SHP77 (cell line): Measurements from ENCODE around the gene FAM83E.

Experiments
- DNase-seq, 2 experiments: peaks; one replicate each; lab custom pipeline; 2025; lab: John Stamatoyannopoulos, UW

Gene FAM83E

DNA sequence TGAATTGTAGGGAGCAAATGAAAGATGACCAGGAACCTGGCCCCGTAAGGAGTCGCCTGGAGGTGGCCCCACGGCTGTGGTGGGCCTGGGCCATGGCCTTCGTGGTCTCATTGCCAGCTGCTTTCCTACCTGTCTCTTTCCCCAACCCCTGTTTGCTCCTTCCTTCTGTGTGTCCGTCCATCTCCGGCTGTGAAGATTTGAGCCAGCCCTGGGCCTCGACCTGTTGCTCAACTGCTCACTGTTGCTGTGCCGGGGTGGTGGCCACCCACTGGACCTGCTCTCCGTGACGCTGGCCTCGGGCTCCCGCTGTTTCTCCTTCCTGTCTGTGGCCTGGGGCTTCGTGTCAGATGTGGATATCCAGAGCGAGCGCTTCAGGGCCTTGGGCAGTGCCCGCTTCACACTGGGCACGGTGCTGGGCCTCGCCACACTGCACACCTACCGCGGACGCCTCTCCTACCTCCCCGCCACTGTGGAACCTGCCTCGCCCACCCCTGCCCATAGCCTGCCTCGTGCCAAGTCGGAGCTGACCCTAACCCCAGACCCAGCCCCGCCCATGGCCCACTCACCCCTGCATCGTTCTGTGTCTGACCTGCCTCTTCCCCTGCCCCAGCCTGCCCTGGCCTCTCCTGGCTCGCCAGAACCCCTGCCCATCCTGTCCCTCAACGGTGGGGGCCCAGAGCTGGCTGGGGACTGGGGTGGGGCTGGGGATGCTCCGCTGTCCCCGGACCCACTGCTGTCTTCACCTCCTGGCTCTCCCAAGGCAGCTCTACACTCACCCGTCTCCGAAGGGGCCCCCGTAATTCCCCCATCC is 13.8 kb upstream of the FAM83E start:
- DNase-seq, result no peak

DNA sequence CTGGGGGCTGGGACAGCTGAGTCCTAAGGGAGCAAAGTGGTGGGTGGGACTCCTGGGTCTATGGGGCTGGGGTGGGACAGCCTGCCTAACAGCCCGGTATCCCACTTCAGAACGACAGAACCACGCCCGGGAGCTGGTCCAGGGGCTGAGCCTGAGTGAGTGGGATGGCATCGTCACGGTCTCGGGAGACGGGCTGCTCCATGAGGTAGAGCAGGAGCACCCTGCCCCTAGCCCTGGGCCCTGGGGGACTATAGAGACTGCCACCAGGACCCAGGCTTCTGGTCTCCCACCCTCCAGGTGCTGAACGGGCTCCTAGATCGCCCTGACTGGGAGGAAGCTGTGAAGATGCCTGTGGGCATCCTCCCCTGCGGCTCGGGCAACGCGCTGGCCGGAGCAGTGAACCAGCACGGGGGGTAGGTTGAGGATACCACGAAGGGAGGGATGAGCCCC is 13.0 kb upstream of the FAM83E start:
- DNase-seq, result no peak

DNA sequence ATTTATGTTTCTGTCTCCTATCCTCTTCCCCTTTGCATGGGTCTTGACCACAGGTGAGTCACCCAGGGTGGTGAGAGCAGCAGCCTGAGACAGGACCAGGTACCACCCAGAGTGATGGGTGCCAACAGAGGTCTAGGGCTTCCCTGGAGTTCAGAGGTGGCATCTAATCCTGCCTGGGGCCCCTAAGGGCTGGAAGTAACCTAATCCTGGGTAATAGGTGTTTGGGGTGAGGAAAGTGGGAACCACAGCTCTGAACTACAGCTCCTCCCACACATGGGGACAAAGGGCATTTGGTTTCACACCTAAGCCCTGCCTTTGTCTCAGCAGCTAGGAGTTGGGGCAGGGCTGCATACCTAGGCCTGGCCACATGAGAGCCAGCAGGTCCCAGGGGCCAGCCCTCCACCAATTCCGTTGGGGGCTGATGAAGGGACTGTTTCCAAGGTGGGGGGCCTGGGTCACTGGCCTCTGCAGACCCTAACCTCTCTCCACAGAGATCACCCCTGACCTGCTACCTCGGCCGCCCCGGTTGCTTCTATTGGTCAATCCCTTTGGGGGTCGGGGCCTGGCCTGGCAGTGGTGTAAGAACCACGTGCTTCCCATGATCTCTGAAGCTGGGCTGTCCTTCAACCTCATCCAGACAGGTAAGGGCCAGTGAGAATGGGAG is 12.5 kb upstream of the FAM83E start:
- DNase-seq, result no peak

DNA sequence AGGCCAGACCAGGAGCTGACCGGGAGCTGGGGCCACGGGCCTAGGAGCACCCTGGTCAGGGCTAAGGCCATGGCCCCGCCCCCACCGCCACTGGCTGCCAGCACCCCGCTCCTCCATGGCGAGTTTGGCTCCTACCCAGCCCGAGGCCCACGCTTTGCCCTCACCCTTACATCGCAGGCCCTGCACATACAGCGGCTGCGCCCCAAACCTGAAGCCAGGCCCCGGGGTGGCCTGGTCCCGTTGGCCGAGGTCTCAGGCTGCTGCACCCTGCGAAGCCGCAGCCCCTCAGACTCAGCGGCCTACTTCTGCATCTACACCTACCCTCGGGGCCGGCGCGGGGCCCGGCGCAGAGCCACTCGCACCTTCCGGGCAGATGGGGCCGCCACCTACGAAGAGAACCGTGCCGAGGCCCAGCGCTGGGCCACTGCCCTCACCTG is 11.0 kb upstream of the FAM83E start:
- DNase-seq, result no peak

DNA sequence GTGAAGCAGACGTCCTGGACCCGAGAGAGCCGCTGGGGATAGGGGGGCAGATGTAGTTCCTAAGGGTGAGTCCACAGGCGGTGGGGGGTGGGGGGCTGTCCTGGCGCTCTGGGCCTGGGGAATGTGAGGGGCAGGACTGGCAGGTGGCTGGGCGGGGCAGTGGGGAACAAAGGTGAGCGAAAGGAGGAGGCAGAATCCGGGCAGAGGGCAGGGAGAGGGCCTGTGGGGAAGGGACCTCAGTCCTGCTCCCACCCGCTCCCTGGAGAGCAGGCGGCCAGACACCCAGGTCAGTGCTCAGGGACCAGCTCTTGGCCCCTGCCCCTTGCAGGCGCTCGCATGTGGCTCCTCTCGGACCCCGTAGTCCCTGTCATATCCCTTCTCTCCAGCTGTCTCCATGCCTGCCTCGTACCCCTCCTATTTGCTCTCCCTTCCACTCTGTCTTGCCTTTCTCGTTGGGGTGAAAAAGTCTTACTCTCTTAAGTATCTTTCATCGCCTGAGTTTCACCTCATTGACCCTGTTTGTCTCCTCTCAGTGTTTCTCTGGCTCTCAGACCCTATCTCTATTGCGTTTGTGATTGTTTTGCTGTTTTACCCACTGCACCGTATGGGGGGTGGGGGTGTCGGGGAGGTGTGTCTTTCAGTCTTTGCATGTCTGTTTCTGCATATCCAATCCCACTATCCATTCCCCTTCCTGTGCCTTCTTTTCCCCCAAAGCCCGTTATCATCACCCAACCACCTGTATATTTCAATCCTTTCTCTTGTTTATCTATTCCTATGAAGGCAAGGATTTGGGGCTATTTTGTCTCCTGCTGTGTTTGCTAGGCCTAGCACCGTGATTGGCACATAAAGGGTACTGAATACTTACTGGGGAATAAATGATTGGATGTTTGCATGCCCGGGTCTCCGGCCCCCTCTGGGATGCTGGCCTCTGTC is 10.2 kb upstream of the FAM83E start:
- DNase-seq, result no peak

DNA sequence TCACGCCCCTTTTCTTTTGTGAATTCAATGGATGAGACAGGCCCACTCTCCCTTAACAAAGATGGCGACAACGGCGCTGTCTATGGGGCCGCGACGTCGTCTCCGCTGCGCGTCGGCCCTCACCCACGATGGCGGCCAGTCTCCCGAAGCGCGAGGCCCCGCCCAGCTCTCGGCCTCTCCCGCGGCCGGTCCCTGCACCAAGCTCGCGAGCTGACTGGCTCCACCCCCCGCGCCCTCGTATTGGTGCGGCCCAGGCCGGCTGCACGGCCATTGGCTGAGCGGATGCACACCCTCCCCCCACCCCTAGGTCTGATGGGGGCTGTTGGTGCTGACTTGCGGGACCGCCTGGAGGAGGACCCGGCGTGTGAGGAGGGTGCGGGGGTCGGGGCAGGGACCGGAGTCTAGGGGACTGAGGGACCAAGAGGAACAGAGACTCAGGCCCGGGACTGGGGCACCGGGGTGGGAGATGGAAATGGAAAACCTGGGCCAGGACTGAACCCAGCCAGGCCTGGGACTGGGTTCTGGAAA is 9.3 kb upstream of the FAM83E start:
- DNase-seq, result peak; percentile 94 to 99

DNA sequence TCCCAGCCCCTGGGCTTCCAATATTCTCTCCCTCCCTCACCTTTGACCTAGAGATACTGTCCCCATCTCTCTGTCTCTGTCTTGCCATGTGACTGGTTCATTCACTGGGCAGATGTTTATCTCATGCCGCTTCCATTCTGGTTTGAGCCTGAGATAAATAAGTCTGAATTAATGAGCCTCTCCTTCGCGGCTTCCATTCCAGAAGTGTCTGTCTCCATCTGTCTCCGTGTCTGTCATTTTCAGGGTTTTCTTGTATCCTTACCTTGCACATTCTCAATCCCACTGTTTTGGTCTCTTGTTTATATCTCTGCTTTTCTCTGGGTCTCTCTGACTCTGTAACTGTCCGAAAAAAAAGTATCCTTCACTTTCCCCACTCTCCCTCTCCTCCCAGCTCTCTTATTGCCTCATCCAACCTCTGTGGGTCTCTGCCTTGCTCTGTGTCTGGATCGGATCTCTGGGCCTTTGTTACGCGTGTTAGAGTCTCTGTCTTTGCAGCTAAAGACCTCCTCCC is 8.7 kb upstream of the FAM83E start:
- no peak for DNase-seq

DNA sequence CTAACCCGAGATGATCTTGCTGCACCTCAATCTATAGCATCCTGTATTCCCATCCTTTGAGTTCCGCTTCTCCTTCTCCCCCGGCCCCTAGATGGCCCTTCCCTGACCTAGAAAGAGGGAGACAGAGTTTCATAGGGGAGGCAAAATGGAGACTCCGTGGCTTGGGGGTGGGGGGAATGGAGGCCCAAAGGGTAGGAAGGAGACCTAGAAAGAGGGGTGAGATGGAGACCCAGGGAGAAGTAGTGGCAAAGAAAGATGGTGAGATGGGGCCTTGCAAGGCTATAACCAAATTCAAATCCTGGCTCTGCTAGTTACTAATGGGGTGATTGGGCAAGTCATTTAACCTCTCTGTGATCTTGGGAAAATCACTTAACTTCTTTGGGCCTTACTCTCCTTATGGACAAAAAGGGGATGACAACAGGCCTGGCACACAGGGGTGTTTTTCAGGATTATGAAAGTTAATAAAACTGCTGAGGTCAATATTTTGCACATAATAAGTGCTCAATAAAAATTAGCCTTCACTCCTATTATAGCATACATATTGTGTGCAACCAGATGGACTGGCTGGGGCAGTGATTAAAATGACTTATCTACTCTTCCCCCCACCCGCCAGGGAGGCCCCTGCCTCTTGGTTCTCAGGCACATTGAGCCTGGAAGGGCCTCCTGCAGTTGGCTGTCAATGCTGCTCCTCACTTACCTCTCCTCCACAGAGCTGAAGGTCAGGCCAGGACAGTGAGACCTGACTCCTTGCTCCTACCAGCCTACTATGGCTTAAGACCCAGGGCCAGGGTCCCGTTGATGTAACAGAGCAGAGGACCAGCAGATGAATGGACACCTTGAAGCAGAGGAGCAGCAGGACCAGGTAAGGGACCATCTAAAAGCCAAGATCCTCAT is 5.1 kb upstream of the FAM83E start:
- no peak for DNase-seq

DNA sequence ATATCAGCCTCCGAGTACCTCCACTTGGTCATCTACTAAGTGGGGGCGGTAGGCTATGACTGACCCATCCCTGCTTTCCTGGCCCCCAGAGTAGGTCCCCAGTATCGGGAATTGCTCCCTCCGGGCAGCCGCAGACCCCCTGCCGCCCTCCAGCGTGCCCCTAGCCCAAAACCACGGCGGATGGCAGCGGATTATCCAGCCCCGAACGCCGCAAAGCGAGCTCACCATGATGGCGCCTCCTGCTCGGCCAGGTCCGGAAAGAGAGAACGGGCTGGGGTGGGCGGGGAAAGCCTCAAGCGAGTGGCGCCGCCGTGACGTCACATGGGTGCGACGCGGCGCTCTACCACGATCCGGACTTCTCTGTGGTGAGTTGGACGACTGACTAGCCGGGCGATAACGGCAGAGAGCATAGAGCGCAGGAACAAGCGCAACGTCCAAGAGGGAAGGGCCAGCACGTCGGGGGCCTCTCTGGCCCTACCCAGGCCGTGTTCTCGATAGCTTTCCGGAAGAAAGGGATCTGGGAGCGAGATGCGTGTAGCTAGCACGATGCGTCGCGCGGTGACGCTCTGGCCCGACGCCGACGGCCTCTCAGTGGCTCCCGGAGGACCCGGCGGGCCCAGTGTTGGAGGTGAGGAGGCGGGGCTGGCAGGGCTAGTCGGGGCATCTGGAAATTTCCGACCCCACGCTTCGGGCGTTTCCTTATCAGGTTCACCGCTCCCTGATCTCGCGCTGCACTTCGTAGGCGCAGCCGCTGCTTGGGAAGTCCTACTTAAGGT is 4.2 kb upstream of the FAM83E start, which contains the start of the genes RPL18 and SPHK2:
TSS of gene RPL18 (minus strand) at position 263 of the 776 bp plus-strand sequence. CDS start at position 228, 35 bp downstream.
TSS of gene SPHK2 (plus strand) at position 591 of the 776 bp plus-strand sequence. CDS start 1,009 bp downstream, outside the sequence.
- DNase-seq, result peak; percentile 96 to 97

DNA sequence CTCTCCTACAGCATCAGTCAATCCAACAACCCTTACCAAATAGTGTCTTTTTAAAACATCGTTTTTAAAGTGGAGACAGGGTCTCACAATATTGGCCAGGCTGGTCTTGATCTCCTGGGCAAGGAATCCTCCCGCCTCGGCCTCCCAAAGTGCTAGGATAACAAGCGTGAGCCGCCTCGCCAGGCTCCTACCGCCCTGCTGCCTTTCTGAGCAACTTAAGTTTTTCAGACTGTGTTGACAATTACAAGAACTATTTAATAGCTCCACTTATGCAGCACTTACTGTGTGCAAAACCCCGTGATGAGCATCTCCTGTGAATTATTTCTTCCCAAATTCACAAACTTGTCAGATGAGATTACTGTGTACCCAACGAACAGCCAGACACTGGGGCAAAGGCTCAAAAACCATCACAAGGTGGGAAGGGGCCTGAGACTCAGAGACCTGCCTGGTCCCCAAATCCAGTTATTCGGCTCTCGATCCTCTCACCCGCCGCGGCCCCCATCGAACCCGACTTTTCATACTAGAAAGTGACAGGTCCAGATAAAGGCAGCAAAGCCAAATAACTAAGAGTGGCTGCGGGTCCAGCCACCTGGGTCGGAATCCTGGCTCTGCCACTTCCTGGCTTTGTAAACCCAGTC is 3.5 kb upstream of the FAM83E start:
- no peak for DNase-seq

DNA sequence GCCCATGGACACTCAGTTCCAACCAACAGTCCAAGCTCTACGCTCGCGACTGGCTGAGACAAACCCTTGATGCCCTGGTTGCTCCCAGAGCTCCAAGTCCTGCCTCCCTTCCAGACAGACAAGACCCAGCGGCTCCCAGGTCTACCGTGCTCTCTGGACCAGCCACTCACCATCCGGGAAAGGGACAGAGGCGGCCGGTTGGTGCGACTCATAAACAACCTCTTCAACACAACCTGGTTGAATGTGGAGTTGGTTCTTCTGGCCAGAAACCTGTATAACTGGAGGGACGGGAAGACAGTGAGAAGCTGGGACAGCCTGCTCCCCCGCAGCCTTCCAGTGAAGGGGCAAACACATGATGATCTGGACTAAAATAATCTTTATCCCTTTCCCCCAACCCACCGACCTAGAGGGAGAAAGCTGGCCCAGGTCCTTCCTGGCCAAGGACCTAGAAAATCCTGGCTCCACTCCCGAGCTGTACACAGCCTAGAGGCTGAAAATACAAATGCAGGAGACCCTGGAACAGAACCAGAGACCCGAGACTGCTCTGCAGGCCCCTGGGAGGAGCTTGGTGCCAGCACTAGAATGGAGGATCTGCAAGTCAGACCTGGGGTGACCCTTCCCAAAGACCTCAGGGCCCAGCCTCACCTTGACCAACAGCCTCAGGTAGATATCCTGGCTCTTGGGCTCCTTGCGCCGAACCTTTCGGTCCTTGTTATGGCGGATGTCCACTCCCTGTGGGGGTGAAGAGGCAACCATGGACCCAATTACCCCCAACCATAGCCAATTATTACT is 2.5 kb upstream of the FAM83E start:
- DNase-seq, result no peak

DNA sequence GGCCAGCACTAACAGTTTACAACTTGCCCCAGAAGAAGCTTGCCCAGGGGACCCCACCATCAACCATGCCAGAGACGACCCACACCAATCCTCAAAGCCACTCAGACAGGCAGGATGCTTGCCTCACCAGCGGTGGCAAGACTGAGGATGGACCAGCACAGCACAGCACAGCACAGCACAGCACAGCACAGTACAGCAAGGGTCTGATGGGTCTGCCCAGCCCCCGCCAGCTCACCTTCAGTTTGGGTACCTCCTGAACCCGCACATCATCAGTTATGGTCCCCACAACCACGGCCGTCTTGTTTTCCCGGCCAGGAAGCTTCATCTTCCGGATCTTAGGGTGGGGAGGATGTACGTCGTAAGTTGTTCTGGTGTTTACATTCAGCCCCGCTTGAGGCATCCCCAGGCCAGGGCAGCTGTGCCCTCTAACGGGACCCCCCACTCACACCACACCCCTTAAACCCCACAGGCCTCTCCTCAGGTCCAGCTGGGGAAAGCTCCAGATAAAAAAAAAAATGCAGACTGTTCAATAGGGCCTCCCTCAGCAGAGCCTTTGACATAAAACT is 1.7 kb upstream of the FAM83E start:
- DNase-seq, result no peak

DNA sequence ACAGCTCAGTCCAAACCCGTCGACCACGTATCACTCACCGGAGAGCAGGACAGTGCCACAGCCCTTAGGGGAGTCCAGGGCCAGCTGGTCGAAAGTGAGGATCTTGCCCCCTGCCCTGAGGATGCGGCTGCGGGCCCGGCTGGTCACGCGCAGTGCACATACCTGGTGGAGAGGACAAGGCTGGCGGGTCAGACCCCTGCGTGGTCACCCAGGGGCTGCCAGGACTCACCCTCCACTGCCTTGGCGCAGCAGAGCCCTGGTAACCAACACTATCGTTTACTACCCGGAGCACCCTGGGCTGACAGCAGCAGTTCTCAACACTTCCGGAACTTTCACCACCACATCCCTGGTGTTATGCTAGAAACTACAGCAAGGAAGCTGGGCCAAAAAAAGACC is 1.2 kb upstream of the FAM83E start:
- DNase-seq, result no peak

DNA sequence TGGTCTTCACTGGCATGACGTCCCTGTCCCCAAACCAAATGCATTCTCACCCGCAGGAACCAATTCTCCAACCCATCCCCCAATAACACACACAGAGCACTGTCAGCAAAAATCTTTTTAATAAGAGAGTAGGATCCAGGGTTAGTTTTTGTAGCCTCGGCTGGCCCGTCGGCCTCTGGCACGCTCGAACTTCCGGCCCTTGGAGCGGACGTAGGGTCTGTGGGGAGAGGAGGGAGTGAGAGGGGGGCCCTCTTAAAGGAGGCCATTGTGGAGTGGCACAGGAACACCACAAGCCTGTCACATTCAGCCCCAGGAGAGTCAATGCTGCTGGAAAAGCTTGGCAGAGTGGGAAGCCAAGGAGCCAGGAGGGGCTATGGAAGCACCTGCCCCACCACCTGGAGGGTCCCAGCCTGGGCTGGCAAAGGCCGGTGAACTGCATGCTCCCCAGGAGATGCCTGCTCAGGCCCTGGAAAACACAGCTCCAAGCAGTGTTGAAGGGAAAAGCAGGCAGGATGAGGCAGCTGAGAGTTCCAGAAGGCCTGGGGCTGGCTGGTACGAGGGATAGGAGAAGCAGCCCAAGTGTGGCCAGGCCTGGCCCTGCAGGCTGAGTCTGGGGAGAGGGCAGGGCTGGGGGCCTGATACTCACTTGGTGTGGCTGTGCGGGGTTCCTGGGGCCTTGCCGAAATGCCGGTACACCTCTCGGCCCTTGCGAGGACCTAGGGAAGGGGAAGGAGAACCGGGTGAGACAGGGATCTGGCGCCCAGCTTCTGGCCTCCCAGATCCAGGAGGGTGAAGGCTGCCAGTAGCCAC is 560 bp upstream of the FAM83E start:
- no peak for DNase-seq

DNA sequence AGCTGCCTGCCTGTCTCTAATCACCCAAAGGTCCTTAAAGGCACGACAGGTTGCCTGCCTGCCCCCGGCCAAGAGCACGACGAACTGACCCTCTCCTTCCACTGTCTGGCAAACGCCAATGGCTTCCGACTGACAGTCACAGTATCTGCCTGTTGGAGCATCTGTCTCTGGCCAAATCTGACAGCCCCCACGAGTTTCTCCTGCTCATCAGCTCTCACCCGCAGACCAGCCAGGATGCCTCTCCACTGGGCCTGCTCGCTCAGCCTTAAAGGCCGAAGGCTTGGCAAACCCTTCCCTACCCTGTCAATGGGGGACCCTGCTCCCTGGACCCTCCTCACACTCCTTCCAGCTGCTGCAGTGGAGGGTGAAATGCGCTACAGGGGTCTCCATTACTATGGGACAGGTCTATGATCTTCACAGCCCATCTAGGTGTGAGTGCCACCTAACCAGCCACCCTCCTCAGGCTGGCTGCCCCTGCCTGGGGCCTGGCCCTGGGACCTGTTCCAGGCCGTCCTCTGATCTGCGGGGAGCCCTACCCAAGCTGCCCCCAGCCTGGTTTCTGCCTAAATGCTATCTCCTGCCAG is 932 bp downstream of the FAM83E start:
- DNase-seq, result no peak

DNA sequence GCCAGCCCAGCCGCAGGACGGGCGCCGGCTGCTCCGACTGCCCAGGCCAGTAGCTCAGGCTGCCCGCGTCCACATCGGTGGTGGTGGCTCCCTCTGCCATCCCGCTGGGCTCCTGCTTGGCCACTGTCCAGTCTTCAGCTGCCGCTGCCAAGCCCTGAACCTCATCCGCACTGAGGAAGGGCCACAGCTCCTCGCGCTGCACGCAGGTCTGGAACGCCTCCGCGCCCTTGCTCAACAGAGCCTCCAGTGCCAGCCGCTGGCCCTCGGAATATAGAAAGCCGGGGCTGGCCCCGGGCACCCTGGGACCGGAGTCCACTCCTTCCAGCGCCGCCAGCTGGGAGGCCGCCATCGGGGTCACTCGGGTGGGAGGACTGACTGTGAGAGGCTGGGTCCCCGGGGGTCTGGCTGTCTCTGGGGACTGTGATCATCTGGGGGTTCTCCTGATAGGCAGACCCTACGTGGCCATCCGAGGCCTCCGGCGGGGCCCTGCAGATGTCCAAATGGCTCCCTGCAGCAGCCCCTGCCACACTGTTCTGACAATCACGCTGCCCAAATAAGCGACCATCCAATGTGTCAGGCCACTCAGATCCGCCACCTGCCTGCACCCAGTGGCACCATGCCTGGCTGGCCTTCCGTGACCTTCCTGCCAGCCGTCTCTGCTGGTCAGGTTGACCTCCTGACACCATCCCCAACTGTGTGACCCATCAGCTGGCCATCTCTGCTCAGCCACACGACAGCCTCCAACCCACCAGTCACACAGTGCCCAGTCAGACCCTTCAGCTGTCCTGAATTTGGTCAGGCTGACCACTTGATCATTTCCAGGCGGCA is 1.6 kb downstream of the FAM83E start:
- peak in 1 of 2 experiments; percentile 46 for DNase-seq
